K562 (cell line): ENCODE data around the gene TMEM129. TPM values are rescaled to one million over a fixed set of nuclear protein-coding genes. Genes with fewer than 3 reads are reported as not detected.
A peak's percentile ranks its signal among the peaks of the same experiment; 100 is the strongest.

Experiments
- DMBX1 ChIP-seq: fragments of 250-450 bp; sonication (Bioruptor Pico); IDR thresholded peaks from 2 replicates; pipeline ENCODE4 v1.8.0; 2022; ENCODE audit warnings: inconsistent platforms, mild to moderate bottlenecking, moderate library complexity, borderline replicate concordance
- FOXM1 ChIP-seq, 2 experiments: fragments of 450-650 bp in 1 of 2; sonication (generic) in 1 of 2; formaldehyde crosslinking in 1 of 2; IDR thresholded peaks; 2 replicates each; pipeline versions ENCODE4 v1.6.1 to v1.9.0; 2017 to 2022; ENCODE audit warnings: low read depth in 2 of 2, mild to moderate bottlenecking in 2 of 2, missing genetic modification reagents in 1 of 2, moderate library complexity in 1 of 2
- HSF4 ChIP-seq: fragments of 250-450 bp; sonication (Bioruptor Pico); IDR thresholded peaks from 2 replicates; pipeline ENCODE4 v2.1.2; 2022; ENCODE audit warnings: mild to moderate bottlenecking, moderate library complexity, borderline replicate concordance
- ILK ChIP-seq: fragments of 450-650 bp; IDR thresholded peaks from 2 replicates; pipeline ENCODE4 v1.6.1; 2016; ENCODE audit warnings: missing genetic modification characterization, low read depth, mild to moderate bottlenecking, missing compliant biosample characterization, moderate library complexity, borderline replicate concordance
- MCM3 ChIP-seq: fragments of 450-650 bp; IDR thresholded peaks from 2 replicates; pipeline ENCODE4 v1.6.1; 2016
- NR2C2 ChIP-seq, 2 experiments: fragments of 200-800 bp in 1 of 2; sonication (Bioruptor generic) in 1 of 2; sonication (generic) in 1 of 2; formaldehyde crosslinking in 1 of 2; IDR thresholded peaks; 2 replicates each; pipeline versions ENCODE4 v1.6.1 to v1.8.0; 2016 to 2022; ENCODE audit warnings: mild to moderate bottlenecking in 1 of 2, missing compliant biosample characterization in 1 of 2, missing genetic modification characterization in 1 of 2, missing genetic modification reagents in 1 of 2
- POLR2AphosphoS5 ChIP-seq: IDR thresholded peaks from 2 replicates; pipeline ENCODE4 v1.6.1; 2011; ENCODE audit warnings: mild to moderate bottlenecking, low read depth, low read length, moderate library complexity; ENCODE audit not compliant: control insufficient read depth, insufficient read depth
- RBFOX2 ChIP-seq: fragments of 200-400 bp; formaldehyde crosslinking; IDR thresholded peaks from 2 replicates; pipeline ENCODE4 v1.6.1; 2017; ENCODE audit warnings: low read depth, mild to moderate bottlenecking, low read length, moderate library complexity
- RNF2 ChIP-seq: sonication (generic); IDR thresholded peaks from 2 replicates; pipeline ENCODE4 v1.6.1; 2016
- RUNX1 ChIP-seq: sonication (generic); IDR thresholded peaks from 2 replicates; pipeline ENCODE4 v1.6.1; 2016; ENCODE audit warnings: antibody characterized with exemption, low read depth
- SIX5 ChIP-seq, 2 experiments: IDR thresholded peaks; 2 replicates each; pipeline ENCODE4 v1.6.1; 2011; ENCODE audit warnings: low read length in 2 of 2, borderline replicate concordance in 1 of 2, low read depth in 1 of 2, mild to moderate bottlenecking in 1 of 2, moderate library complexity in 1 of 2; ENCODE audit not compliant: insufficient read depth in 1 of 2
- TAF15 ChIP-seq: fragments of 200-400 bp; formaldehyde crosslinking; IDR thresholded peaks from 2 replicates; pipeline ENCODE4 v1.6.1; 2017; ENCODE audit warnings: mild to moderate bottlenecking, low read depth, low read length, moderate library complexity
- TBP ChIP-seq: optimal IDR thresholded peaks from 2 replicates; pipeline ENCODE3; 2011; ENCODE audit warnings: low read depth, low read length, improper control_type of control experiment
- U2AF2 ChIP-seq: fragments of 200-400 bp; formaldehyde crosslinking; optimal IDR thresholded peaks from 2 replicates; pipeline ENCODE3; 2017; ENCODE audit warnings: low read depth, mild to moderate bottlenecking, low read length
- ZNF3 ChIP-seq: fragments of 250-450 bp; sonication (Bioruptor Pico); IDR thresholded peaks from 2 replicates; pipeline ENCODE4 v1.5.0; 2021; ENCODE audit warnings: mild to moderate bottlenecking, moderate library complexity
- ZNF551 ChIP-seq: fragments of 250-450 bp; sonication (Bioruptor Pico); IDR thresholded peaks from 2 replicates; pipeline ENCODE4 v1.5.0; 2021; ENCODE audit warnings: mild to moderate bottlenecking, moderate library complexity
- polyA plus RNA-seq, 8 experiments: library from polyadenylated mRNA; depleted of rRNA in 4 of 8; stranded (reverse) in 5 of 8; unstranded in 3 of 8; fragments of >200 nt; fragmentation: Nextera tagmentation in 2 of 8; fragmentation: Illumina TruSeq in 1 of 8; extraction: Ambion mirVana in 2 of 8; extraction: Trizol in 1 of 8; gene quantifications; 2 replicates each; pipeline versions ENCODE4 v1.2.1 to v1.2.3, GENCODE V29; 2011 to 2014; ENCODE audit warnings: inconsistent platforms in 1 of 8, missing spikeins in 1 of 8
- total RNA-seq, 7 experiments: library from RNA; depleted of rRNA in 6 of 7; stranded (reverse); fragments of >200 nt in 6 of 7; fragmentation: Illumina TruSeq in 2 of 7; extraction: Trizol in 2 of 7; gene quantifications; 2 replicates each; pipeline versions ENCODE4 v1.2.1 to v1.2.3, GENCODE V29; 2011 to 2021; ENCODE audit warnings: low replicate concordance in 1 of 7
- TF ChIP-seq, protein P1 (sequence below): fragments of 200-400 bp; formaldehyde crosslinking; IDR thresholded peaks from 2 replicates; pipeline ENCODE4 v1.6.1; 2017; ENCODE audit warnings: mild to moderate bottlenecking, low read depth, low read length, moderate library complexity
- TF ChIP-seq, protein P2 (sequence below): sonication (generic); formaldehyde crosslinking; IDR thresholded peaks from 2 replicates; pipeline ENCODE4 v1.8.0; 2023; ENCODE audit warnings: mild to moderate bottlenecking, missing genetic modification reagents

The TMEM129 gene
- total and polyA plus RNA-seq, 9 of the 15 experiments (the other 6 are each of a cell fraction or from before 2014, with no cell fraction given): 0.34 to 47.2 (median 18.8) TPM

DNA sequence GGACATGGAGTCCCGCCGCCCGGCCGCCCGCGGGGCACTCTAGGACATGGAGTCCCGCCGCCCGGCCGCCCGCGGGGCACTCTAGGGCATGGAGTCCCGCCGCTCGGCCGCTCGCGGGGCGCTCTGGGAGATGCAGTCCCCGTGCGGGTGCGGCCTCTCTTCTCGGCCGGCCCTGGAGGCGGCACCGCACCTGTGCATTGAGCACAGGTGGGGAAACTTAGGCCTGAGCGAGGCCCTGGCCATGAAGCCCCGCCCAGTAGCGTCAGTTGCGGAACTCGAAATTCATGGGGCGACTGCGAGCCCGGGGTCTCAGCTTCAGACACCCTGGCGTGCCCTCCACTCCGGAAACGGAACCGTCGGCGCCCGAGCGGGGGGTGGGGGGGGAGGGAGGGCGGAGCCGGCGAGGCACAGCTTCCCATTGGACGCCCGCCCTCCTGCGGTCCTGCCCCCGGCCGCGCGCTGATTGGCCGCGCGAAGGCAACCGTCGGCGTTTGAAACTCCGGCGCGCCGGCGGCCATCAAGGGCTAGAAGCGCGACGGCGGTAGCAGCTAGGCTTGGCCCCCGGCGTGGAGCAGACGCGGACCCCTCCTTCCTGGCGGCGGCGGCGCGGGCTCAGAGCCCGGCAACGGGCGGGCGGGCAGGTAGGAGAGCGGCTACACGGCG, at the start of gene TMEM129, which contains the start of gene TACC3 (continued):
- TF ChIP-seq SIX5 (IDR thresholded peaks at IDR 0.05; ENCODE audit: borderline replicate concordance in 1 of 2, insufficient read depth in 1 of 2, low read depth in 1 of 2, low read length in 2 of 2) (peak; percentile 45 to 59; a peak in 3 of 4 replicates), MCM3 (no peak), NR2C2 (CRISPR knock-in tag; IDR thresholded peaks at IDR 0.05) (peak; percentile 96), NR2C2 (tag; IDR thresholded peaks at IDR 0.05) (peak; percentile 99), ILK (tag) (no peak), HSF4 (no peak), POLR2AphosphoS5 (peak; percentile 56), FOXM1 (IDR thresholded peaks at IDR 0.05; ENCODE audit: low read depth) (peak; percentile 52), FOXM1 (CRISPR knock-in tag; IDR thresholded peaks at IDR 0.05; ENCODE audit: low read depth) (no peak; the same call in 1 of the 2 replicates), ZNF551 (CRISPR knock-in tag) (no peak), RBFOX2 (peak; percentile 74), DMBX1 (no peak), TBP (peak; percentile 34), TAF15 (no peak), RNF2 (no peak), U2AF2 (no peak), RUNX1 (no peak), ZNF3 (no peak)
- TF ChIP-seq, protein P1, sequence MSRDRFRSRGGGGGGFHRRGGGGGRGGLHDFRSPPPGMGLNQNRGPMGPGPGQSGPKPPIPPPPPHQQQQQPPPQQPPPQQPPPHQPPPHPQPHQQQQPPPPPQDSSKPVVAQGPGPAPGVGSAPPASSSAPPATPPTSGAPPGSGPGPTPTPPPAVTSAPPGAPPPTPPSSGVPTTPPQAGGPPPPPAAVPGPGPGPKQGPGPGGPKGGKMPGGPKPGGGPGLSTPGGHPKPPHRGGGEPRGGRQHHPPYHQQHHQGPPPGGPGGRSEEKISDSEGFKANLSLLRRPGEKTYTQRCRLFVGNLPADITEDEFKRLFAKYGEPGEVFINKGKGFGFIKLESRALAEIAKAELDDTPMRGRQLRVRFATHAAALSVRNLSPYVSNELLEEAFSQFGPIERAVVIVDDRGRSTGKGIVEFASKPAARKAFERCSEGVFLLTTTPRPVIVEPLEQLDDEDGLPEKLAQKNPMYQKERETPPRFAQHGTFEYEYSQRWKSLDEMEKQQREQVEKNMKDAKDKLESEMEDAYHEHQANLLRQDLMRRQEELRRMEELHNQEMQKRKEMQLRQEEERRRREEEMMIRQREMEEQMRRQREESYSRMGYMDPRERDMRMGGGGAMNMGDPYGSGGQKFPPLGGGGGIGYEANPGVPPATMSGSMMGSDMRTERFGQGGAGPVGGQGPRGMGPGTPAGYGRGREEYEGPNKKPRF: no peak
- TF ChIP-seq, protein P2, sequence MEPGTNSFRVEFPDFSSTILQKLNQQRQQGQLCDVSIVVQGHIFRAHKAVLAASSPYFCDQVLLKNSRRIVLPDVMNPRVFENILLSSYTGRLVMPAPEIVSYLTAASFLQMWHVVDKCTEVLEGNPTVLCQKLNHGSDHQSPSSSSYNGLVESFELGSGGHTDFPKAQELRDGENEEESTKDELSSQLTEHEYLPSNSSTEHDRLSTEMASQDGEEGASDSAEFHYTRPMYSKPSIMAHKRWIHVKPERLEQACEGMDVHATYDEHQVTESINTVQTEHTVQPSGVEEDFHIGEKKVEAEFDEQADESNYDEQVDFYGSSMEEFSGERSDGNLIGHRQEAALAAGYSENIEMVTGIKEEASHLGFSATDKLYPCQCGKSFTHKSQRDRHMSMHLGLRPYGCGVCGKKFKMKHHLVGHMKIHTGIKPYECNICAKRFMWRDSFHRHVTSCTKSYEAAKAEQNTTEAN (CRISPR knock-in tag): no peak
